H1 (cell line): ENCODE results near the gene SLC1A5. TPM values are rescaled to one million over a fixed set of nuclear protein-coding genes. Genes with fewer than 3 reads are reported as not detected.

Source experiments
- CTCF ChIA-PET: fragments of 300-600 bp; sonication (Branson Sonifier 250); formaldehyde crosslinking; loops from one replicate; lab custom pipeline; 2021; ENCODE audit not compliant: partially characterized antibody; lab: Charles Lee
- POLR2A ChIA-PET: fragments of 300-600 bp; sonication (Branson Sonifier 250); formaldehyde crosslinking; loops from one replicate; lab custom pipeline; 2021; ENCODE audit warnings: inconsistent platforms; ENCODE audit not compliant: partially characterized antibody; lab: Charles Lee
- DNase-seq, 2 experiments: peaks; one replicate each; pipeline versions ENCODE4 v3.0.0 to v3.0.0-alpha.2; 2010 to 2022; ENCODE audit warnings: low spot score in 2 of 2, low read depth in 1 of 2, mixed read lengths in 1 of 2
- FAIRE-seq: peaks from 2 replicates; lab custom pipeline; 2011; peaks lifted over from hg19 to GRCh38; lab: Jason Lieb, UNC
- H2AFZ ChIP-seq: 2 replicates; pipeline ENCODE4 v1.8.1; 2012; ENCODE audit warnings: low read length, inconsistent platforms
- H2AK5ac ChIP-seq: 2 replicates; pipeline ENCODE4 v1.6.1; 2013; ENCODE audit warnings: low read depth, low read length
- H2BK120ac ChIP-seq: replicated peaks from 2 replicates; pipeline ENCODE3; 2013; ENCODE audit warnings: low read depth, low read length, inconsistent platforms
- H2BK12ac ChIP-seq: 2 replicates; pipeline ENCODE4 v1.6.1; 2013; ENCODE audit warnings: low read depth, low read length
- H2BK15ac ChIP-seq: 2 replicates; pipeline ENCODE4 v1.6.1; 2013; ENCODE audit warnings: low read length
- H2BK20ac ChIP-seq: 2 replicates; pipeline ENCODE4 v1.6.1; 2013; ENCODE audit warnings: low read length
- H2BK5ac ChIP-seq: 2 replicates; pipeline ENCODE4 v1.6.1; 2013; ENCODE audit warnings: low read depth, low read length
- H3K14ac ChIP-seq: 2 replicates; pipeline ENCODE4 v1.6.1; 2013; ENCODE audit warnings: inconsistent platforms; ENCODE audit not compliant: insufficient read length
- H3K18ac ChIP-seq: 2 replicates; pipeline ENCODE4 v1.6.1; 2013; ENCODE audit warnings: low read length; ENCODE audit errors: extremely low read depth
- H3K23ac ChIP-seq: 2 replicates; pipeline ENCODE4 v1.6.1; 2013; ENCODE audit warnings: inconsistent platforms; ENCODE audit not compliant: insufficient read length
- H3K23me2 ChIP-seq: 2 replicates; pipeline ENCODE4 v1.6.1; 2013; ENCODE audit warnings: low read depth, low read length
- H3K27ac ChIP-seq: 2 replicates; pipeline ENCODE4 v1.6.1; 2011; ENCODE audit warnings: low read depth, low read length, inconsistent platforms
- H3K27me3 ChIP-seq, 4 experiments: replicated peaks in 1 of 4; 1 replicate in 1 of 4; 2 replicates in 3 of 4; pipeline versions ENCODE4 v1.6.1 to v1.8.1; 2011 to 2013; ENCODE audit warnings: low read length in 3 of 4, mild to moderate bottlenecking in 3 of 4, inconsistent platforms in 2 of 4, mixed read lengths in 2 of 4, moderate library complexity in 1 of 4; ENCODE audit not compliant: control insufficient read depth in 3 of 4, insufficient read depth in 3 of 4; ENCODE audit errors: extremely low read depth in 1 of 4
- H3K36me3 ChIP-seq, 4 experiments: 2 replicates each; pipeline versions ENCODE4 v1.6.1 to v1.8.1; 2011 to 2013; ENCODE audit warnings: mild to moderate bottlenecking in 4 of 4, low read length in 3 of 4, moderate library complexity in 2 of 4, control low read depth in 1 of 4, inconsistent platforms in 1 of 4; ENCODE audit not compliant: insufficient read depth in 4 of 4, control insufficient read depth in 2 of 4
- H3K4ac ChIP-seq: replicated peaks from 2 replicates; pipeline ENCODE3; 2013; ENCODE audit warnings: low read length, low read depth, mixed read lengths, inconsistent platforms; ENCODE audit not compliant: insufficient read length
- H3K4me1 ChIP-seq, 4 experiments: replicated peaks in 1 of 4; 1 replicate in 1 of 4; 2 replicates in 3 of 4; pipeline versions ENCODE4 v1.6.1 to v1.8.1; 2011 to 2013; ENCODE audit warnings: low read length in 3 of 4, inconsistent platforms in 2 of 4, mixed read lengths in 1 of 4; ENCODE audit not compliant: insufficient read depth in 4 of 4, control insufficient read depth in 3 of 4
- H3K4me2 ChIP-seq, 2 experiments: 2 replicates each; pipeline versions ENCODE4 v1.6.1 to v1.8.1; 2011 to 2013; ENCODE audit warnings: low read depth in 2 of 2, low read length in 2 of 2, control low read depth in 1 of 2, inconsistent platforms in 1 of 2, mild to moderate bottlenecking in 1 of 2; ENCODE audit not compliant: insufficient read depth in 1 of 2
- H3K4me3 ChIP-seq, 4 experiments: fragments of 200-600, 300-600 bp in 1 of 4; sonication (generic), shearing (Covaris generic), sonication (Bioruptor Twin) in 1 of 4; 2 replicates each; pipeline versions ENCODE4 v1.5.1 to v1.8.1; 2011 to 2016; ENCODE audit warnings: low read length in 4 of 4, low read depth in 3 of 4, control low read depth in 2 of 4, inconsistent platforms in 2 of 4, mild to moderate bottlenecking in 2 of 4, mixed read lengths in 1 of 4, moderate library complexity in 1 of 4; ENCODE audit not compliant: insufficient read depth in 2 of 4; ENCODE audit errors: extremely low read depth in 1 of 4
- H3K56ac ChIP-seq: replicated peaks from 2 replicates; pipeline ENCODE3; 2013; ENCODE audit warnings: low read depth, mild to moderate bottlenecking, mixed read lengths, low read length, inconsistent platforms; ENCODE audit not compliant: insufficient read length
- H3K79me1 ChIP-seq: 2 replicates; pipeline ENCODE4 v1.6.1; 2013; ENCODE audit warnings: low read depth, low read length, control low read depth
- H3K79me2 ChIP-seq, 2 experiments: 2 replicates each; pipeline versions ENCODE4 v1.6.1 to v1.8.1; 2012 to 2013; ENCODE audit warnings: low read length in 2 of 2, mild to moderate bottlenecking in 2 of 2, inconsistent platforms in 1 of 2; ENCODE audit not compliant: insufficient read depth in 2 of 2, control insufficient read depth in 1 of 2
- H3K9ac ChIP-seq, 4 experiments: replicated peaks in 1 of 4; 1 replicate in 1 of 4; 2 replicates in 3 of 4; pipeline versions ENCODE4 v1.6.1 to v1.8.1; 2011 to 2013; ENCODE audit warnings: low read depth in 3 of 4, low read length in 3 of 4, control low read depth in 2 of 4, mild to moderate bottlenecking in 2 of 4, moderate library complexity in 2 of 4, inconsistent platforms in 1 of 4; ENCODE audit errors: extremely low read depth in 1 of 4
- H3K9me3 ChIP-seq, 2 experiments: 2 replicates each; pipeline versions ENCODE4 v1.6.1 to v1.8.1; 2012 to 2013; ENCODE audit warnings: mild to moderate bottlenecking in 2 of 2, moderate library complexity in 2 of 2, control low read depth in 1 of 2, inconsistent platforms in 1 of 2, low read depth in 1 of 2, low read length in 1 of 2, mixed read lengths in 1 of 2; ENCODE audit not compliant: insufficient read depth in 2 of 2
- H4K20me1 ChIP-seq, 2 experiments: replicated peaks in 1 of 2; 2 replicates each; pipeline versions ENCODE3 to v1.8.1; 2011 to 2013; ENCODE audit warnings: inconsistent platforms in 2 of 2, low read length in 2 of 2, mild to moderate bottlenecking in 1 of 2; ENCODE audit not compliant: insufficient read depth in 2 of 2, control insufficient read depth in 1 of 2
- H4K5ac ChIP-seq: 2 replicates; pipeline ENCODE4 v1.6.1; 2013; ENCODE audit warnings: low read length, low read depth, mixed read lengths, inconsistent platforms; ENCODE audit not compliant: insufficient read length
- H4K8ac ChIP-seq: 2 replicates; pipeline ENCODE4 v1.8.0; 2013; ENCODE audit warnings: mild to moderate bottlenecking, moderate library complexity, low read length, inconsistent platforms; ENCODE audit not compliant: insufficient read depth; ENCODE audit errors: extremely low read depth
- H4K91ac ChIP-seq: replicated peaks from 2 replicates; pipeline ENCODE3; 2013; ENCODE audit warnings: low read length, mixed read lengths, inconsistent platforms; ENCODE audit not compliant: insufficient read length
- CTCF ChIP-seq, 3 experiments: IDR thresholded peaks; 1 replicate in 2 of 3; 2 replicates in 1 of 3; pipeline versions ENCODE4 v1.5.1 to v1.6.1; 2011; ENCODE audit warnings: low read length in 3 of 3, mild to moderate bottlenecking in 3 of 3, inconsistent platforms in 2 of 3, low read depth in 1 of 3, moderate library complexity in 1 of 3; ENCODE audit not compliant: insufficient read depth in 1 of 3; ENCODE audit errors: control extremely low read depth in 1 of 3
- EGR1 ChIP-seq: IDR thresholded peaks from 2 replicates; pipeline ENCODE4 v1.6.1; 2011; ENCODE audit warnings: low read depth, low read length, borderline replicate concordance
- JUND ChIP-seq: IDR thresholded peaks from 2 replicates; pipeline ENCODE4 v1.6.1; 2011; ENCODE audit warnings: mild to moderate bottlenecking, improper control_type of control experiment, low read length
- KDM1A ChIP-seq: fragments of 200-600, 300-600 bp; sonication (generic); IDR thresholded peaks from 2 replicates; pipeline ENCODE4 v1.7.1; 2016; ENCODE audit warnings: mild to moderate bottlenecking, low read length, borderline replicate concordance
- KDM4A ChIP-seq: IDR thresholded peaks from one replicate; pipeline ENCODE4 v1.7.1; 2012; ENCODE audit warnings: low read depth, mild to moderate bottlenecking, moderate library complexity, low read length, inconsistent platforms; ENCODE audit not compliant: severe bottlenecking
- SIX5 ChIP-seq: IDR thresholded peaks from 2 replicates; pipeline ENCODE4 v1.6.1; 2011; ENCODE audit warnings: mild to moderate bottlenecking, low read depth, low read length
- TAF1 ChIP-seq: IDR thresholded peaks from 2 replicates; pipeline ENCODE4 v1.6.1; 2011; ENCODE audit warnings: mild to moderate bottlenecking, low read depth, low read length
- WGBS, 2 experiments: shearing (Covaris generic) in 1 of 2; methylation state at CpG; one replicate each; pipeline versions ENCODE4 v1.1.6 to v1.1.7; 2013 to 2015; ENCODE audit warnings: low lambda C conversion rate in 2 of 2, mixed read lengths in 2 of 2, inconsistent platforms in 1 of 2, low coverage in 1 of 2, missing lambda C conversion rate in 1 of 2; ENCODE audit not compliant: insufficient replicate concordance in 2 of 2, insufficient coverage in 1 of 2, insufficient read length in 1 of 2; ENCODE audit errors: extremely low coverage in 1 of 2, missing lambda C conversion rate in 1 of 2; 5-methylcytosine and 5-hydroxymethylcytosine counted together
- polyA plus RNA-seq, 7 experiments: library from polyadenylated mRNA; depleted of rRNA in 3 of 7; stranded (reverse) in 5 of 7; unstranded in 2 of 7; fragments of >200 nt in 5 of 7; fragments of 200-250 nt in 2 of 7; gene quantifications; 1 replicate in 5 of 7; 2 replicates in 1 of 7; 4 replicates in 1 of 7; pipeline versions ENCODE4 v1.2.1 to v1.2.3, GENCODE V29; 2011 to 2013; ENCODE audit warnings: missing spikeins in 2 of 7, mixed read lengths in 2 of 7
- total RNA-seq: library from RNA; stranded (reverse); fragmentation: NEBNext Ultra II Directional; extraction: Animal tissue kit (Norgen Biotek cat#: 25700); gene quantifications from 2 replicates; pipeline ENCODE4 v1.2.1, GENCODE V29; 2021

The SLC1A5 gene
- total and polyA plus RNA-seq, 2 of the 8 experiments (the other 6 are each of a cell fraction or from before 2014, with no cell fraction given), result 291 to 351 TPM

DNA sequence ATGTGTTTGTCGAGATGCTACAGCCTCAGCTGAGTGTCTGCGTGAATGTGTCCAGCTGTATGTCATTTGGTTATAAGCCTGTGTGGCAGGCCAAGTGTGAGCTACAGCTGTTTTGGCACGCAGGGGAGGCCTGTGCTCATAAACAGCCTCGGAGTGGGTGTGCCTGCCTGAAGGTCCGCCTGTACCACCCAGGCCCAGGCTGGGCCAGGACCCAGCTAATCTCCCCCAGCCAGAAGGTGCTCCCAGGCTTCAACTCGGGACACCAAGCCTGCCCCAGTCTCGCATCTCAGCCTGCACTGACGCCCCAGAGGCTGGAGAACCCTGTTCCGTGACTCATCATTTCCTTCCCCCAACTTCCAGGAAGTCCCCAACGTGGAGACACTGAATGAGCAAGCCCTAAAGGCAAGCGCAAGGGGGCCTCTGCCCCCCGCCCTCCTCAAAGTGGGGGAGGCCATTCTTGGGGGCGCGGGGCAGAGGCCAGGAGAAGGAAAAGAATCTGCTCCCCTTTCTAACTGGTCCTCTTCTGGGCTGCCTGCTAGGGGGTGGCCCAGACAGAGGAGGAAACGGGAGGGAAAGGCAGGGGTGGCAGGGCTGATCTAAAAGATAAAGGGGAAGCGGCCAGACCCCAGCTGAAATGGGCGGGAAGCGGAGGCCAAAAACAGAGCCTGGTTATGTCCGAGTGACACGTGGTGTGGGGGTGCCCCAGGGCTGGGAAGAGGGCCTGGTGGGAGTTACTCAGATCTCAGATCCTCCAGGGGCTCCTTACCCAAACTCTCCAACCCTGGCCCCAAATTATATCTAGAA is 2.0 kb downstream of the SLC1A5 start:
- Histone ChIP-seq H3K79me1 (peaks cover 8% of the 10 kb centered on the region), H2BK15ac (0 out of 2 replicates have a peak overlapping the region, but pooled peaks have one; percentile 21), H3K14ac (no peak overlapping the region), H3K27ac (peak overlapping the region; percentile 77; the same call in 1 of the 2 replicates), H4K20me1 (peaks cover 11 to 29% of the 10 kb centered on the region in 2 experiments), H3K23ac (no peak overlapping the region), H2BK20ac (peak overlapping the region; percentile 29; the same call in 1 of the 2 replicates), H2AK5ac (0 out of 2 replicates have a peak overlapping the region, but pooled peaks have one; percentile 18), H3K23me2 (peaks cover 15% of the 10 kb centered on the region), H2BK12ac (peak overlapping the region; percentile 10; the same call in 1 of the 2 replicates), H3K56ac (peak overlapping the region; percentile 70), H3K36me3 (peaks cover 20 to 42% (median 28%) of the 10 kb centered on the region in 4 experiments), H3K27me3 (no peaks in the 10 kb centered on the region; a peak in 1 of 7 replicates), H4K5ac (peak overlapping the region; percentile 72), H3K9me3 (no peaks in the 10 kb centered on the region), H3K79me2 (peaks cover 29 to 67% of the 10 kb centered on the region in 2 experiments), H4K91ac (peak overlapping the region; percentile 76), H3K9ac (peak overlapping the region; percentile 82 to 93 (median 86)), H3K4me3 (peak overlapping the region; percentile 78 to 96 (median 90)), H2AFZ (no peak overlapping the region), H4K8ac (peak overlapping the region; percentile 41; the same call in 1 of the 2 replicates), H2BK120ac (no peak overlapping the region), H3K4me1 (peaks cover 6 to 21% (median 10%) of the 10 kb centered on the region in 4 experiments; a peak in 6 of 7 replicates), H3K4me2 (peak overlapping the region; percentile 87 to 98), H2BK5ac (peak overlapping the region; percentile 62), H3K4ac (no peak overlapping the region), H3K18ac (peak overlapping the region; percentile 68)
- peak in 1 of 2 experiments; percentile 61 for DNase-seq
- 6% methylated on average over 19 of the region's 20 CpGs; no CpG with 5 or more reads in 1 of the 2 experiments for WGBS, 2 experiments
- ChIA-PET CTCF (interaction anchor here (1.1 to 4.1 kb wide), 5 partner anchors 20 to 60 kb away, joined by 4 to 25 read pairs (median 6); no protein-coding TSS in a partner anchor), POLR2A (interaction anchor here (0.6 to 18.4 kb wide), 27 partner anchors 11 to 1609 kb away, joined by 3 to 333 read pairs (median 8); partner anchors contain the start of genes AP2S1, FKRP and ZC3H4)
- no peak for FAIRE-seq
- TF ChIP-seq KDM1A (no peak), KDM4A (no peak), CTCF (IDR thresholded peaks at IDR 0.05; ENCODE audit: control extremely low read depth in 1 of 3, insufficient read depth in 1 of 3, low read depth in 1 of 3, low read length in 3 of 3) (no peak), SIX5 (no peak), EGR1 (no peak; the same call in 1 of the 2 replicates), TAF1 (no peak), JUND (0 out of 2 replicates have a peak, but pooled peaks have one; percentile 28)
